Skeletal muscle tissue (tissue), 4 donors: ENCODE measurements around the gene ECI1. TPM values are rescaled to one million over a fixed set of nuclear protein-coding genes. Genes with fewer than 3 reads are reported as not detected.

Experiments
- H3K27ac ChIP-seq: one replicate; pipeline ENCODE4 v1.7.0; 2013; ENCODE audit warnings: mild to moderate bottlenecking, low read depth, low read length, inconsistent platforms
- H3K27me3 ChIP-seq, 3 donors: one replicate each; pipeline ENCODE4 v1.7.0; 2013; ENCODE audit warnings: low read length in 3 of 3; ENCODE audit not compliant: control insufficient read depth in 3 of 3, insufficient read depth in 3 of 3
- H3K36me3 ChIP-seq, 3 donors: one replicate each; pipeline ENCODE4 v1.7.0; 2013; ENCODE audit warnings: low read length in 3 of 3; ENCODE audit not compliant: control insufficient read depth in 3 of 3, insufficient read depth in 3 of 3
- H3K4me1 ChIP-seq, 3 donors: one replicate each; pipeline ENCODE4 v1.7.0; 2013; ENCODE audit warnings: low read length in 3 of 3, mild to moderate bottlenecking in 3 of 3; ENCODE audit not compliant: control insufficient read depth in 3 of 3, insufficient read depth in 3 of 3
- H3K4me3 ChIP-seq, 3 donors: one replicate each; pipeline ENCODE4 v1.7.0; 2013; ENCODE audit warnings: low read length in 3 of 3
- H3K9ac ChIP-seq, 3 donors: one replicate each; pipeline ENCODE4 v1.7.0; 2013; ENCODE audit warnings: low read length in 3 of 3, mild to moderate bottlenecking in 3 of 3, moderate library complexity in 2 of 3, low read depth in 1 of 3
- H3K9me3 ChIP-seq, 3 donors: one replicate each; pipeline ENCODE4 v1.7.0; 2013; ENCODE audit warnings: low read length in 3 of 3; ENCODE audit not compliant: control insufficient read depth in 3 of 3
- total RNA-seq: library from RNA; depleted of rRNA; stranded (reverse); fragments of >200 nt; gene quantifications from one replicate; pipeline ENCODE4 v1.2.3, GENCODE V29; 2014
- donor health status: Osteomylitis.

ECI1 gene
- total RNA-seq, 1 donor from 2014 or later: 42.3 TPM

- Histone ChIP-seq H3K9me3 (no peaks in the 10 kb centered on the region), H3K36me3 (peaks cover 49 to 51% (median 50%) of the 10 kb centered on the region in 3 donors), H3K27me3 (peaks cover 12 to 26% (median 17%) of the 10 kb centered on the region in 3 donors), H3K4me3 (no peak overlapping the region), H3K27ac (no peak overlapping the region), H3K9ac (no peak overlapping the region), H3K4me1 (peaks cover 12 to 15% (median 12%) of the 10 kb centered on the region in 3 donors)
These were observed 15.6 kb downstream of the ECI1 start for GRCh38 chr16:2235695-2236336.

GRCh38 chr16:2235234-2235651, 16.1 kb downstream of the ECI1 start:
- no peak overlapping the region for H3K9ac ChIP-seq
- H3K36me3 ChIP-seq: peaks cover 50 to 55% (median 54%) of the 10 kb centered on the region in 3 donors

GRCh38 chr16:2234813-2235170, 16.6 kb downstream of the ECI1 start:
- peaks cover 53 to 58% (median 57%) of the 10 kb centered on the region in 3 donors for H3K36me3 ChIP-seq

More at GRCh38 chr16:2235234-2235651, 16.1 kb downstream of the ECI1 start:
- Histone ChIP-seq H3K9me3 (no peaks in the 10 kb centered on the region), H3K4me3 (no peak overlapping the region), H3K27me3 (peaks cover 12 to 26% (median 17%) of the 10 kb centered on the region in 3 donors), H3K27ac (no peak overlapping the region), H3K4me1 (peaks cover 12 to 15% (median 12%) of the 10 kb centered on the region in 3 donors)

GRCh38 chr16:2233872-2234812, 17.2 kb downstream of the ECI1 start:
- H3K4me1 ChIP-seq: peaks cover 12 to 15% (median 12%) of the 10 kb centered on the region in 3 donors
- peaks cover 12 to 26% (median 17%) of the 10 kb centered on the region in 3 donors for H3K27me3 ChIP-seq
- H3K9ac ChIP-seq: no peak overlapping the region
- H3K27ac ChIP-seq: no peak overlapping the region
- H3K4me3 ChIP-seq: no peak overlapping the region
- H3K9me3 ChIP-seq: no peaks in the 10 kb centered on the region
- peaks cover 56 to 58% (median 57%) of the 10 kb centered on the region in 3 donors for H3K36me3 ChIP-seq

More at GRCh38 chr16:2234813-2235170, 16.6 kb downstream of the ECI1 start:
- no peaks in the 10 kb centered on the region for H3K9me3 ChIP-seq
- no peak overlapping the region for H3K9ac ChIP-seq
- H3K27ac ChIP-seq: no peak overlapping the region
- H3K4me1 ChIP-seq: peaks cover 12 to 15% (median 12%) of the 10 kb centered on the region in 3 donors
- H3K27me3 ChIP-seq: peaks cover 12 to 26% (median 17%) of the 10 kb centered on the region in 3 donors
- H3K4me3 ChIP-seq: no peak overlapping the region

- H3K9ac ChIP-seq: no peak overlapping the region
- H3K27me3 ChIP-seq: peaks cover 12 to 26% (median 17%) of the 10 kb centered on the region in 3 donors
- no peak overlapping the region for H3K27ac ChIP-seq
- H3K4me1 ChIP-seq: peaks cover 12 to 15% (median 12%) of the 10 kb centered on the region in 3 donors
- H3K4me3 ChIP-seq: no peak overlapping the region
- H3K36me3 ChIP-seq: peaks cover 63 to 67% (median 64%) of the 10 kb centered on the region in 3 donors
- no peaks in the 10 kb centered on the region for H3K9me3 ChIP-seq
These were observed 18.2 kb downstream of the ECI1 start for GRCh38 chr16:2233046-2233775.

GRCh38 chr16:2232094-2232990, 19.0 kb downstream of the ECI1 start:
- Histone ChIP-seq H3K27ac (no peak overlapping the region), H3K9me3 (no peaks in the 10 kb centered on the region), H3K4me3 (no peak overlapping the region), H3K9ac (no peak overlapping the region), H3K4me1 (peaks cover 12 to 15% (median 12%) of the 10 kb centered on the region in 3 donors), H3K27me3 (peaks cover 10 to 21% (median 17%) of the 10 kb centered on the region in 3 donors), H3K36me3 (peaks cover 63 to 71% (median 68%) of the 10 kb centered on the region in 3 donors)

- peaks cover 6 to 9% (median 6%) of the 10 kb centered on the region in 3 donors for H3K4me1 ChIP-seq
These were observed 20.1 kb downstream of the ECI1 start for GRCh38 chr16:2231016-2231931.

GRCh38 chr16:2230376-2230775, 21.0 kb downstream of the ECI1 start:
- Histone ChIP-seq H3K27me3 (peaks cover 0 to 3% (median 2%) of the 10 kb centered on the region in 3 donors), H3K4me3 (no peak overlapping the region), H3K9me3 (no peaks in the 10 kb centered on the region), H3K9ac (no peak overlapping the region), H3K27ac (no peak overlapping the region), H3K4me1 (peaks cover 0 to 8% (median 8%) of the 10 kb centered on the region in 3 donors), H3K36me3 (peaks cover 63 to 71% (median 70%) of the 10 kb centered on the region in 3 donors)

More at GRCh38 chr16:2231016-2231931, 20.1 kb downstream of the ECI1 start:
- H3K36me3 ChIP-seq: peaks cover 63 to 74% (median 72%) of the 10 kb centered on the region in 3 donors
- H3K9me3 ChIP-seq: no peaks in the 10 kb centered on the region
- no peak overlapping the region for H3K9ac ChIP-seq
- H3K4me3 ChIP-seq: no peak overlapping the region
- H3K27me3 ChIP-seq: peaks cover 5 to 12% (median 8%) of the 10 kb centered on the region in 3 donors
- no peak overlapping the region for H3K27ac ChIP-seq
